ENCODE results near the gene GTSF1L. TPM values are rescaled to one million over a fixed set of nuclear protein-coding genes. Genes with fewer than 3 reads are reported as not detected.

GTSF1L gene
- total RNA-seq, 1 donor from 2014 or later = not detected

- Mint-ChIP-seq H3K27me3 (ENCODE audit: low read depth, unreplicated experiment) (peaks cover 21% of the 10 kb centered on the region), H3K36me3 (ENCODE audit: low read depth, unreplicated experiment) (no peaks in the 10 kb centered on the region), H3K27ac (ENCODE audit: unreplicated experiment) (no peak overlapping the region), H3K4me3 (ENCODE audit: unreplicated experiment) (no peak overlapping the region), H3K4me1 (ENCODE audit: low read depth, unreplicated experiment) (no peaks in the 10 kb centered on the region), H3K9me3 (ENCODE audit: unreplicated experiment) (peaks cover 7% of the 10 kb centered on the region)
- Histone ChIP-seq H3K4me2 (ENCODE audit: low read length) (no peak overlapping the region), H3K9me3 (ENCODE audit: insufficient read depth, low read depth, low read length) (no peaks in the 10 kb centered on the region), H3K4me3 (ENCODE audit: insufficient read depth, low read depth, low read length) (no peak overlapping the region), H3K27me3 (ENCODE audit: insufficient read depth, low read length) (no peaks in the 10 kb centered on the region), H3K27ac (ENCODE audit: low read depth, low read length) (no peak overlapping the region), H3K36me3 (ENCODE audit: insufficient read depth, low read length) (no peaks in the 10 kb centered on the region), H3K4me1 (ENCODE audit: insufficient read depth, low read length) (no peaks in the 10 kb centered on the region), H3K9ac (ENCODE audit: low read length) (no peak overlapping the region), H2AFZ (ENCODE audit: low read depth, low read length) (no peak overlapping the region), H3K79me2 (ENCODE audit: insufficient read depth, low read length) (no peaks in the 10 kb centered on the region), H4K20me1 (ENCODE audit: insufficient read depth, low read length) (no peaks in the 10 kb centered on the region)
- no peak for FAIRE-seq
- TF ChIP-seq EZH2 (IDR thresholded peaks at IDR 0.05; ENCODE audit: insufficient read depth, low read length) (no peak), CTCF (IDR thresholded peaks at IDR 0.05; ENCODE audit: insufficient read depth, low read depth, low read length) (no peak)
- DNase-seq (ENCODE audit: low read depth) = no peak
These were observed 2.4 kb downstream of the GTSF1L start for GRCh38 chr20:43724383-43724782.

DNA sequence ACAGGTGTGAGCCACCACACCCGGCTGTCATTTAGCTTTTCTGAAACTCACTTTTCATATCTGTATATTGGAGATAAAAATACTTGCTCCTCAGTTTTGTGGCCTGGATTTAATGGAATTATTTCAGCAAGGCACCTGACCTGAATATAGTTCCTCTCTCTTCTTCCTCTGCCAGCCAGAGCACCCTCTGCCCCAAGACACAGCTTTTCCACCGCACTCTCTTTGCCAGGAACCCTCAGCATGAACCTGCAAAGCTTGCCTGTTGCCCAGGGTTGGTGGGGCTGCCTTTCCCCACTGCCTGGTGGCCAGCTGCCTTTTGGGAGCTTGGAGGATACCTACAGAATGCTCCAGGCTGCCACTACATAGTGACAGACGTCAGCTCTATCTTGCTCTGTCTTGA, 3.1 kb downstream of the GTSF1L start:
- H3K36me3 Mint-ChIP-seq (ENCODE audit: low read depth, unreplicated experiment) = no peaks in the 10 kb centered on the region
- Histone ChIP-seq H3K4me3 (ENCODE audit: insufficient read depth, low read depth, low read length) (no peak overlapping the region), H3K9ac (ENCODE audit: low read length) (no peak overlapping the region), H3K4me2 (ENCODE audit: low read length) (no peak overlapping the region), H3K9me3 (ENCODE audit: insufficient read depth, low read depth, low read length) (no peaks in the 10 kb centered on the region), H3K27ac (ENCODE audit: low read depth, low read length) (no peak overlapping the region), H4K20me1 (ENCODE audit: insufficient read depth, low read length) (no peaks in the 10 kb centered on the region), H3K27me3 (ENCODE audit: insufficient read depth, low read length) (no peaks in the 10 kb centered on the region), H3K4me1 (ENCODE audit: insufficient read depth, low read length) (no peaks in the 10 kb centered on the region), H3K79me2 (ENCODE audit: insufficient read depth, low read length) (no peaks in the 10 kb centered on the region), H3K36me3 (ENCODE audit: insufficient read depth, low read length) (no peaks in the 10 kb centered on the region), H2AFZ (ENCODE audit: low read depth, low read length) (no peak overlapping the region)
- peaks cover 17% of the 10 kb centered on the region for H3K27me3 Mint-ChIP-seq (ENCODE audit: low read depth, unreplicated experiment)
- no peak for DNase-seq (ENCODE audit: low read depth)
- H3K9me3 Mint-ChIP-seq (ENCODE audit: unreplicated experiment) = peaks cover 5% of the 10 kb centered on the region
- no peaks in the 10 kb centered on the region for H3K4me1 Mint-ChIP-seq (ENCODE audit: low read depth, unreplicated experiment)
- no peak overlapping the region for H3K4me3 Mint-ChIP-seq (ENCODE audit: unreplicated experiment)
- TF ChIP-seq CTCF (IDR thresholded peaks at IDR 0.05; ENCODE audit: insufficient read depth, low read depth, low read length) (no peak), EZH2 (IDR thresholded peaks at IDR 0.05; ENCODE audit: insufficient read depth, low read length) (no peak)
- FAIRE-seq = no peak
- no peak overlapping the region for H3K27ac Mint-ChIP-seq (ENCODE audit: unreplicated experiment)

- no peaks in the 10 kb centered on the region for H4K20me1 ChIP-seq (ENCODE audit: insufficient read depth, low read length)
- no peak overlapping the region for H3K4me3 ChIP-seq (ENCODE audit: insufficient read depth, low read depth, low read length)
- Mint-ChIP-seq H3K4me3 (ENCODE audit: unreplicated experiment) (no peak overlapping the region), H3K27me3 (ENCODE audit: low read depth, unreplicated experiment) (peaks cover 17% of the 10 kb centered on the region), H3K27ac (ENCODE audit: unreplicated experiment) (no peak overlapping the region), H3K36me3 (ENCODE audit: low read depth, unreplicated experiment) (no peaks in the 10 kb centered on the region), H3K4me1 (ENCODE audit: low read depth, unreplicated experiment) (no peaks in the 10 kb centered on the region), H3K9me3 (ENCODE audit: unreplicated experiment) (peaks cover 5% of the 10 kb centered on the region)
- no peaks in the 10 kb centered on the region for H3K4me1 ChIP-seq (ENCODE audit: insufficient read depth, low read length)
- no peaks in the 10 kb centered on the region for H3K36me3 ChIP-seq (ENCODE audit: insufficient read depth, low read length)
- no peak overlapping the region for H2AFZ ChIP-seq (ENCODE audit: low read depth, low read length)
- no peaks in the 10 kb centered on the region for H3K79me2 ChIP-seq (ENCODE audit: insufficient read depth, low read length)
- no peak overlapping the region for H3K9ac ChIP-seq (ENCODE audit: low read length)
- H3K27ac ChIP-seq (ENCODE audit: low read depth, low read length) = no peak overlapping the region
- DNase-seq (ENCODE audit: low read depth) (no peak), FAIRE-seq (no peak)
- TF ChIP-seq CTCF (IDR thresholded peaks at IDR 0.05; ENCODE audit: insufficient read depth, low read depth, low read length) = no peak
- H3K4me2 ChIP-seq (ENCODE audit: low read length) = no peak overlapping the region
- no peaks in the 10 kb centered on the region for H3K27me3 ChIP-seq (ENCODE audit: insufficient read depth, low read length)
- no peaks in the 10 kb centered on the region for H3K9me3 ChIP-seq (ENCODE audit: insufficient read depth, low read depth, low read length)
These were observed 3.6 kb downstream of the GTSF1L start for GRCh38 chr20:43723186-43723585.
